H1 (cell line): ENCODE measurements around the gene RNF123. TPM values are rescaled to one million over a fixed set of nuclear protein-coding genes. Genes with fewer than 3 reads are reported as not detected.

Experiments used
- BCL11A ChIP-seq, 2 experiments: IDR thresholded peaks; one replicate each; pipeline ENCODE4 v1.6.1; 2011; ENCODE audit warnings: low read depth in 2 of 2, low read length in 2 of 2, mild to moderate bottlenecking in 2 of 2
- EP300 ChIP-seq, 2 experiments: IDR thresholded peaks; 1 replicate in 1 of 2; 2 replicates in 1 of 2; pipeline ENCODE4 v1.6.1; 2011 to 2012; ENCODE audit warnings: low read depth in 2 of 2, low read length in 2 of 2, mild to moderate bottlenecking in 2 of 2, borderline replicate concordance in 1 of 2, inconsistent platforms in 1 of 2, moderate library complexity in 1 of 2
- JUND ChIP-seq: IDR thresholded peaks from 2 replicates; pipeline ENCODE4 v1.6.1; 2011; ENCODE audit warnings: mild to moderate bottlenecking, improper control_type of control experiment, low read length
- RAD21 ChIP-seq, 2 experiments: IDR thresholded peaks in 1 of 2; conservative IDR thresholded peaks in 1 of 2; 2 replicates each; pipeline ENCODE4 v1.6.1; 2011; ENCODE audit warnings: low read depth in 2 of 2, low read length in 2 of 2, improper control_type of control experiment in 1 of 2, inconsistent platforms in 1 of 2, mild to moderate bottlenecking in 1 of 2, moderate library complexity in 1 of 2
- SP2 ChIP-seq: IDR thresholded peaks from 2 replicates; pipeline ENCODE4 v1.6.1; 2012; ENCODE audit warnings: mild to moderate bottlenecking, low read length, inconsistent platforms
- polyA plus RNA-seq, 7 experiments: library from polyadenylated mRNA; depleted of rRNA in 3 of 7; stranded (reverse) in 5 of 7; unstranded in 2 of 7; fragments of >200 nt in 5 of 7; fragments of 200-250 nt in 2 of 7; gene quantifications; 1 replicate in 5 of 7; 2 replicates in 1 of 7; 4 replicates in 1 of 7; pipeline versions ENCODE4 v1.2.1 to v1.2.3, GENCODE V29; 2011 to 2013; ENCODE audit warnings: missing spikeins in 2 of 7, mixed read lengths in 2 of 7
- total RNA-seq: library from RNA; stranded (reverse); fragmentation: NEBNext Ultra II Directional; extraction: Animal tissue kit (Norgen Biotek cat#: 25700); gene quantifications from 2 replicates; pipeline ENCODE4 v1.2.1, GENCODE V29; 2021
- TF ChIP-seq, protein P1 (sequence below), 3 experiments: IDR thresholded peaks; 1 replicate in 2 of 3; 2 replicates in 1 of 3; pipeline versions ENCODE4 v1.5.1 to v1.6.1; 2011; ENCODE audit warnings: low read length in 3 of 3, mild to moderate bottlenecking in 3 of 3, inconsistent platforms in 2 of 3, low read depth in 1 of 3, moderate library complexity in 1 of 3; ENCODE audit not compliant: insufficient read depth in 1 of 3; ENCODE audit errors: control extremely low read depth in 1 of 3

Gene RNF123
- total and polyA plus RNA-seq, 2 of the 8 experiments (the other 6 are each of a cell fraction or from before 2014, with no cell fraction given), result 30.5 to 57.7 TPM

DNA sequence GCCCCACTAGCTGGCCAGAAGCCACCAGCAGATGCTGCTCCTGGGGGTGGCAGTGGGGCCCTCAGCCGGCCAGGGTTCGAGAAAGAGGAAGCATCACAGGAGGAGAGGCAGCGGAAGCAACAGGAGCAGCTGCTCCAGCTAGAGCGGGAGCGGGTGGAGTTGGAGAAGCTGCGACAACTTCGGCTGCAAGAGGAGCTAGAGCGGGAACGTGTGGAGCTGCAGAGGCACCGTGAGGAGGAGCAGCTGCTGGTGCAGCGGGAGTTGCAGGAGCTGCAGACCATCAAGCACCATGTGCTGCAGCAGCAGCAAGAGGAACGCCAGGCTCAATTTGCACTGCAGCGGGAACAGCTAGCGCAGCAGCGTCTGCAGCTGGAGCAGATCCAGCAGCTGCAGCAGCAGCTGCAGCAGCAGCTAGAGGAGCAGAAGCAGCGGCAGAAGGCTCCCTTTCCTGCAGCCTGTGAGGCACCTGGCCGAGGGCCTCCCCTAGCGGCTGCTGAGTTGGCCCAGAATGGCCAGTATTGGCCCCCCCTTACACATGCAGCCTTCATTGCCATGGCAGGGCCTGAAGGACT lies 32.7 kb upstream of the RNF123 start (continued):
- TF ChIP-seq, protein P1, sequence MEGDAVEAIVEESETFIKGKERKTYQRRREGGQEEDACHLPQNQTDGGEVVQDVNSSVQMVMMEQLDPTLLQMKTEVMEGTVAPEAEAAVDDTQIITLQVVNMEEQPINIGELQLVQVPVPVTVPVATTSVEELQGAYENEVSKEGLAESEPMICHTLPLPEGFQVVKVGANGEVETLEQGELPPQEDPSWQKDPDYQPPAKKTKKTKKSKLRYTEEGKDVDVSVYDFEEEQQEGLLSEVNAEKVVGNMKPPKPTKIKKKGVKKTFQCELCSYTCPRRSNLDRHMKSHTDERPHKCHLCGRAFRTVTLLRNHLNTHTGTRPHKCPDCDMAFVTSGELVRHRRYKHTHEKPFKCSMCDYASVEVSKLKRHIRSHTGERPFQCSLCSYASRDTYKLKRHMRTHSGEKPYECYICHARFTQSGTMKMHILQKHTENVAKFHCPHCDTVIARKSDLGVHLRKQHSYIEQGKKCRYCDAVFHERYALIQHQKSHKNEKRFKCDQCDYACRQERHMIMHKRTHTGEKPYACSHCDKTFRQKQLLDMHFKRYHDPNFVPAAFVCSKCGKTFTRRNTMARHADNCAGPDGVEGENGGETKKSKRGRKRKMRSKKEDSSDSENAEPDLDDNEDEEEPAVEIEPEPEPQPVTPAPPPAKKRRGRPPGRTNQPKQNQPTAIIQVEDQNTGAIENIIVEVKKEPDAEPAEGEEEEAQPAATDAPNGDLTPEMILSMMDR (IDR thresholded peaks at IDR 0.05; ENCODE audit: control extremely low read depth in 1 of 3, insufficient read depth in 1 of 3, low read depth in 1 of 3, low read length in 3 of 3), result peak in 2 of 3 experiments; percentile 10 to 16; a peak in 1 of 4 replicates
- TF ChIP-seq JUND (no peak), RAD21 (IDR thresholded peaks at IDR 0.05 in 1 of 2, conservative IDR thresholded peaks at IDR 0.05 in 1 of 2; ENCODE audit: low read depth in 2 of 2, low read length in 2 of 2) (peak in 1 of 2 experiments; percentile 38; a peak in 1 of 4 replicates), BCL11A (IDR thresholded peaks at IDR 0.05; ENCODE audit: low read depth in 2 of 2, low read length in 2 of 2) (no peak), EP300 (IDR thresholded peaks at IDR 0.05; ENCODE audit: borderline replicate concordance in 1 of 2, low read depth in 2 of 2, low read length in 2 of 2) (no peak), SP2 (no peak)
